ENCODE measurements around the gene ACP1. TPM values are rescaled to one million over a fixed set of nuclear protein-coding genes. Genes with fewer than 3 reads are reported as not detected.

The ACP1 gene
- polyA plus RNA-seq, 1 of the 3 experiments (the other 2 are of a cell fraction) = 88.9 TPM

DNA sequence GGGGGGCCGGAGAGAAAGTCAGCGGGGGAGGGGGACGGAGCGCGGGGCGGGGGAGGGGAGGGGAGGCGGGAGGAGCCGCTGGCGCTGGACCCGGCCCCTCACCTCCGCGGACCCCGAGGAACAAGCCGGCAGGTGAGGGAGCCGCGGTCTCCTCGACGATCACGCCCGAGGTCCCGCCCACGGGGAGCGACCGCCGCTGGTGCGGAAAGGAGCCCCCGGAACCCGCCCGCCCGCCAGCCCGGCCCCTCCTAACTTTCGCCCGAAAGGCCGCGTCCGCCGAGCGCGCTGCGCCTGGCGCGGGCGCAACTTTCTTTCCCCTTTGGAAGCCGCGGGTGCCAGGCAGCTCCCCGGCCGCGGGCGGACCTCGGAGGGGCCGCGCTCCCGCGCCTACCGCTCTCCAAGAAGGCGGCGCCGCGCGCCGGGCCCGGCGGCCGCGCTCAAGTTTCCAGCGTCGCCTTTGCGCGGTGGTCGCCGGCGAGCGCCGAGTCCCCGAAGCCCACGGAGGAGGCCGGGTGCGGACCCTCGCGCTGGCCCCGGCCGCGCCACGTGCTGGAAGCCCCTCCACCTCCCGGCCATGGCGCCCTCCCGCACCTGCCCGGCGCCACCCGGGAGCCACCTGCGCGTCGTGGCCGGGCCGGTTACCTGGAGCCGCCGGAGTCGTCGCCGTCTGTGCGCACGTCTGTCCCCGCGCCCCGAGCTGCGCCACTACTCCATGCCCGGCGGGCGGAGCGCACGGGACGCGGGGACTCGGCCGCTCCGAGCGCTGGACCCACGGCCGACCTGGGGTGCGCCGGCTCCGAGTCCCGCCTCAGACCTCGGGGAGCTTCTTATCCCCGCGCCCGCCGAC lies 23.4 kb downstream of the ACP1 start, which contains the start of gene ALKAL2:
ALKAL2 (minus strand) TSS at position 181 of the 847 bp plus-strand sequence. CDS start 256 bp downstream, outside the sequence.
- WGBS (ENCODE audit: low lambda C conversion rate) = 3% methylated on average over 24 of the region's 128 CpGs
- DNase-seq = peak; percentile 71
- peaks cover 0 to 12% of the 10 kb centered on the region in 2 experiments; a peak in 1 of 4 replicates for H3K4me1 ChIP-seq (ENCODE audit: control insufficient read depth in 1 of 2, insufficient read depth in 2 of 2, low read depth in 1 of 2, low read length in 1 of 2)
- no peaks in the 10 kb centered on the region for H3K79me2 ChIP-seq (ENCODE audit: insufficient read depth)
- CTCF ChIA-PET = interaction anchor here (0.6 to 6.3 kb wide), 10 partner anchors 9 to 349 kb away, joined by 3 to 24 read pairs (median 4); no protein-coding TSS in a partner anchor
- peaks cover 26% of the 10 kb centered on the region for H3K27me3 ChIP-seq (ENCODE audit: insufficient read depth)
- no peak within 1 kb of the TSS for H3K27ac ChIP-seq (ENCODE audit: low read depth in 2 of 2, low read length in 1 of 2)
- no peak for TF ChIP-seq SIN3A (IDR thresholded peaks at IDR 0.05; ENCODE audit: borderline replicate concordance, low read depth, low read length)
- no peak for TF ChIP-seq CHD2 (IDR thresholded peaks at IDR 0.05; ENCODE audit: low read length, partially characterized antibody)
- TF ChIP-seq GATA2 (CRISPR knock-in tag; IDR thresholded peaks at IDR 0.05) = no peak
- TF ChIP-seq, protein P1, sequence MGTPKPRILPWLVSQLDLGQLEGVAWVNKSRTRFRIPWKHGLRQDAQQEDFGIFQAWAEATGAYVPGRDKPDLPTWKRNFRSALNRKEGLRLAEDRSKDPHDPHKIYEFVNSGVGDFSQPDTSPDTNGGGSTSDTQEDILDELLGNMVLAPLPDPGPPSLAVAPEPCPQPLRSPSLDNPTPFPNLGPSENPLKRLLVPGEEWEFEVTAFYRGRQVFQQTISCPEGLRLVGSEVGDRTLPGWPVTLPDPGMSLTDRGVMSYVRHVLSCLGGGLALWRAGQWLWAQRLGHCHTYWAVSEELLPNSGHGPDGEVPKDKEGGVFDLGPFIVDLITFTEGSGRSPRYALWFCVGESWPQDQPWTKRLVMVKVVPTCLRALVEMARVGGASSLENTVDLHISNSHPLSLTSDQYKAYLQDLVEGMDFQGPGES (IDR thresholded peaks at IDR 0.05; ENCODE audit: low read depth, low read length) = no peak
- no peak for TF ChIP-seq SMC3 (IDR thresholded peaks at IDR 0.05; ENCODE audit: low read depth, low read length)
- TF ChIP-seq, protein P2, sequence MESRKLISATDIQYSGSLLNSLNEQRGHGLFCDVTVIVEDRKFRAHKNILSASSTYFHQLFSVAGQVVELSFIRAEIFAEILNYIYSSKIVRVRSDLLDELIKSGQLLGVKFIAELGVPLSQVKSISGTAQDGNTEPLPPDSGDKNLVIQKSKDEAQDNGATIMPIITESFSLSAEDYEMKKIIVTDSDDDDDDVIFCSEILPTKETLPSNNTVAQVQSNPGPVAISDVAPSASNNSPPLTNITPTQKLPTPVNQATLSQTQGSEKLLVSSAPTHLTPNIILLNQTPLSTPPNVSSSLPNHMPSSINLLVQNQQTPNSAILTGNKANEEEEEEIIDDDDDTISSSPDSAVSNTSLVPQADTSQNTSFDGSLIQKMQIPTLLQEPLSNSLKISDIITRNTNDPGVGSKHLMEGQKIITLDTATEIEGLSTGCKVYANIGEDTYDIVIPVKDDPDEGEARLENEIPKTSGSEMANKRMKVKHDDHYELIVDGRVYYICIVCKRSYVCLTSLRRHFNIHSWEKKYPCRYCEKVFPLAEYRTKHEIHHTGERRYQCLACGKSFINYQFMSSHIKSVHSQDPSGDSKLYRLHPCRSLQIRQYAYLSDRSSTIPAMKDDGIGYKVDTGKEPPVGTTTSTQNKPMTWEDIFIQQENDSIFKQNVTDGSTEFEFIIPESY (IDR thresholded peaks at IDR 0.05; ENCODE audit: borderline replicate concordance, low read depth) = no peak
- no peak for TF ChIP-seq RCOR1 (IDR thresholded peaks at IDR 0.05; ENCODE audit: low read length)
- no peak for TF ChIP-seq CTCF (IDR thresholded peaks at IDR 0.05)
- peak within 1 kb of the TSS; percentile 31 to 32; a peak in 2 of 4 replicates for H3K4me3 ChIP-seq (ENCODE audit: low read depth in 2 of 2, low read length in 1 of 2)
- no peak within 1 kb of the TSS for H3K9ac ChIP-seq
- H3K4me2 ChIP-seq = peak within 1 kb of the TSS; percentile 47; the same call in 1 of the 2 replicates
- H4K20me1 ChIP-seq (ENCODE audit: insufficient read depth) = no peaks in the 10 kb centered on the region
- POLR2A ChIA-PET = no interaction called here
- H3K36me3 ChIP-seq (replicated peaks in 1 of 2; ENCODE audit: control insufficient read depth in 1 of 2, insufficient read depth in 2 of 2, low read length in 1 of 2) = peaks cover 0 to 4% of the 10 kb centered on the region in 2 experiments
- no peaks in the 10 kb centered on the region for H3K9me2 ChIP-seq
- H3F3A ChIP-seq (replicated peaks; ENCODE audit: insufficient read depth) = peaks cover 6% of the 10 kb centered on the region
- H2AFZ ChIP-seq (ENCODE audit: low read depth) = no peak within 1 kb of the TSS
- H3K9me3 ChIP-seq = no peaks in the 10 kb centered on the region
